ENCODE measurements around the gene PXDC1. TPM values are rescaled to one million over a fixed set of nuclear protein-coding genes. Genes with fewer than 3 reads are reported as not detected.

Gene PXDC1
- total and polyA plus RNA-seq, 4 donors, result 24.1 to 106 (median 77.6) TPM

DNA sequence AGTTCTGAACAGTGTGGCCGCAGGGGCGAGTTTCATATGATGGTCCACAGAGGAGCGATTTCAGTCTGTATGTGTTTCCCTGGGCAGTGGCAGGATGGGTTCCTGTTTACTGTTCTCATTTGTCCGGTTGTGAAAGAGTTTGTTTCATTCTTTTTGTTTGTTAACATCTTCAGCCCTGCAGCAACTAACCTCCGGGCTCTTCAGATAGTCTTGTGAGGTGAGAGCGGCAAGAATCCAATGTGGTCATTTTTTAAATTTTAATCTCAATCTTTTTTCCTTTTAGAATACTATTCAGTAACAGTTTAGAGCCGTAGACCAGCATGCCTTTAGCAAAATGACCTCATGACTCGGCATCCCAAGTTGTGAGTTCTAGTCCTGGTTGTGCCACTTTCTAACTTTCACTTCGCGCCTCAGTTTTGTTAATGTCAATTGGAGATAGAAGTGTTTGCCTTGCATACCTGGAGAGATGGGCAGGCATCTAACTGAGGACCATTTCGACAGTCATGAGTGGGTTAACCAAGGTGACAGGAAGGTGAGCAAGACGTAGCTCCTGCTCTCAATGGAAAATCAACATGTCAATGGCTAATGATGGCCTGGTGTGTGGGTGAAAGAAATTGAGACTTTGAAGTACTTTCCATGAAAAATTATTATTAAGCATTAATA lies 38.5 kb upstream of the PXDC1 start:
- Histone ChIP-seq H3K27me3 (ENCODE audit: control insufficient read depth in 4 of 4, insufficient read depth in 4 of 4, low read length in 3 of 4) (no peaks in the 10 kb centered on the region), H3K4me1 (ENCODE audit: control insufficient read depth in 4 of 4, insufficient read depth in 4 of 4, low read length in 3 of 4) (peaks cover 5 to 22% (median 15%) of the 10 kb centered on the region in 4 donors), H3K9ac (ENCODE audit: low read depth in 1 of 2, low read length in 2 of 2) (peak overlapping the region; percentile 72 to 92), H3K27ac (ENCODE audit: low read depth in 1 of 2, low read length in 2 of 2) (peak overlapping the region; percentile 99 to 100), H3K4me3 (ENCODE audit: low read depth in 1 of 3, low read length in 3 of 3) (peak overlapping the region in 1 of 3 donors; percentile 20), H3K9me3 (ENCODE audit: control insufficient read depth in 4 of 4, low read length in 3 of 4) (no peaks in the 10 kb centered on the region), H3K36me3 (ENCODE audit: control insufficient read depth in 4 of 4, insufficient read depth in 3 of 4, low read depth in 1 of 4, low read length in 3 of 4) (no peaks in the 10 kb centered on the region)
- no peak for DNase-seq (ENCODE audit: low spot score)
- 54% methylated on average over 12 of the region's 12 CpGs for WGBS
- TF ChIP-seq, protein P1, sequence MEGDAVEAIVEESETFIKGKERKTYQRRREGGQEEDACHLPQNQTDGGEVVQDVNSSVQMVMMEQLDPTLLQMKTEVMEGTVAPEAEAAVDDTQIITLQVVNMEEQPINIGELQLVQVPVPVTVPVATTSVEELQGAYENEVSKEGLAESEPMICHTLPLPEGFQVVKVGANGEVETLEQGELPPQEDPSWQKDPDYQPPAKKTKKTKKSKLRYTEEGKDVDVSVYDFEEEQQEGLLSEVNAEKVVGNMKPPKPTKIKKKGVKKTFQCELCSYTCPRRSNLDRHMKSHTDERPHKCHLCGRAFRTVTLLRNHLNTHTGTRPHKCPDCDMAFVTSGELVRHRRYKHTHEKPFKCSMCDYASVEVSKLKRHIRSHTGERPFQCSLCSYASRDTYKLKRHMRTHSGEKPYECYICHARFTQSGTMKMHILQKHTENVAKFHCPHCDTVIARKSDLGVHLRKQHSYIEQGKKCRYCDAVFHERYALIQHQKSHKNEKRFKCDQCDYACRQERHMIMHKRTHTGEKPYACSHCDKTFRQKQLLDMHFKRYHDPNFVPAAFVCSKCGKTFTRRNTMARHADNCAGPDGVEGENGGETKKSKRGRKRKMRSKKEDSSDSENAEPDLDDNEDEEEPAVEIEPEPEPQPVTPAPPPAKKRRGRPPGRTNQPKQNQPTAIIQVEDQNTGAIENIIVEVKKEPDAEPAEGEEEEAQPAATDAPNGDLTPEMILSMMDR (IDR thresholded peaks at IDR 0.05; ENCODE audit: low read depth, low read length, missing input control), result no peak
- TF ChIP-seq TAF1 (conservative IDR thresholded peaks at IDR 0.05) (peak; percentile 89), FOXA2 (IDR thresholded peaks at IDR 0.05) (peak; percentile 83), RXRA (IDR thresholded peaks at IDR 0.05) (peak in 1 of 2 donors; percentile 73), RAD21 (IDR thresholded peaks at IDR 0.05) (peak; percentile 23 to 56), GABPA (IDR thresholded peaks at IDR 0.05 in 1 of 2, conservative IDR thresholded peaks at IDR 0.05 in 1 of 2) (no peak), JUND (IDR thresholded peaks at IDR 0.05) (peak; percentile 13 to 28), EGR1 (IDR thresholded peaks at IDR 0.05; ENCODE audit: low read depth in 2 of 2) (peak in 1 of 2 donors; percentile 44), SP1 (IDR thresholded peaks at IDR 0.05) (peak; percentile 46), HNF4G (IDR thresholded peaks at IDR 0.05) (peak; percentile 25), NR2F2 (IDR thresholded peaks at IDR 0.05) (no peak), FOXA1 (IDR thresholded peaks at IDR 0.05) (peak; percentile 83), YY1 (IDR thresholded peaks at IDR 0.05) (no peak), HNF4A (conservative IDR thresholded peaks at IDR 0.05) (peak; percentile 68 to 74)
- TF ChIP-seq, protein P2, sequence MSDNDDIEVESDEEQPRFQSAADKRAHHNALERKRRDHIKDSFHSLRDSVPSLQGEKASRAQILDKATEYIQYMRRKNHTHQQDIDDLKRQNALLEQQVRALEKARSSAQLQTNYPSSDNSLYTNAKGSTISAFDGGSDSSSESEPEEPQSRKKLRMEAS (IDR thresholded peaks at IDR 0.05), result peak; percentile 70
- TF ChIP-seq, protein P3, sequence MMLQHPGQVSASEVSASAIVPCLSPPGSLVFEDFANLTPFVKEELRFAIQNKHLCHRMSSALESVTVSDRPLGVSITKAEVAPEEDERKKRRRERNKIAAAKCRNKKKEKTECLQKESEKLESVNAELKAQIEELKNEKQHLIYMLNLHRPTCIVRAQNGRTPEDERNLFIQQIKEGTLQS (IDR thresholded peaks at IDR 0.05), result no peak
- TF ChIP-seq, protein P4, sequence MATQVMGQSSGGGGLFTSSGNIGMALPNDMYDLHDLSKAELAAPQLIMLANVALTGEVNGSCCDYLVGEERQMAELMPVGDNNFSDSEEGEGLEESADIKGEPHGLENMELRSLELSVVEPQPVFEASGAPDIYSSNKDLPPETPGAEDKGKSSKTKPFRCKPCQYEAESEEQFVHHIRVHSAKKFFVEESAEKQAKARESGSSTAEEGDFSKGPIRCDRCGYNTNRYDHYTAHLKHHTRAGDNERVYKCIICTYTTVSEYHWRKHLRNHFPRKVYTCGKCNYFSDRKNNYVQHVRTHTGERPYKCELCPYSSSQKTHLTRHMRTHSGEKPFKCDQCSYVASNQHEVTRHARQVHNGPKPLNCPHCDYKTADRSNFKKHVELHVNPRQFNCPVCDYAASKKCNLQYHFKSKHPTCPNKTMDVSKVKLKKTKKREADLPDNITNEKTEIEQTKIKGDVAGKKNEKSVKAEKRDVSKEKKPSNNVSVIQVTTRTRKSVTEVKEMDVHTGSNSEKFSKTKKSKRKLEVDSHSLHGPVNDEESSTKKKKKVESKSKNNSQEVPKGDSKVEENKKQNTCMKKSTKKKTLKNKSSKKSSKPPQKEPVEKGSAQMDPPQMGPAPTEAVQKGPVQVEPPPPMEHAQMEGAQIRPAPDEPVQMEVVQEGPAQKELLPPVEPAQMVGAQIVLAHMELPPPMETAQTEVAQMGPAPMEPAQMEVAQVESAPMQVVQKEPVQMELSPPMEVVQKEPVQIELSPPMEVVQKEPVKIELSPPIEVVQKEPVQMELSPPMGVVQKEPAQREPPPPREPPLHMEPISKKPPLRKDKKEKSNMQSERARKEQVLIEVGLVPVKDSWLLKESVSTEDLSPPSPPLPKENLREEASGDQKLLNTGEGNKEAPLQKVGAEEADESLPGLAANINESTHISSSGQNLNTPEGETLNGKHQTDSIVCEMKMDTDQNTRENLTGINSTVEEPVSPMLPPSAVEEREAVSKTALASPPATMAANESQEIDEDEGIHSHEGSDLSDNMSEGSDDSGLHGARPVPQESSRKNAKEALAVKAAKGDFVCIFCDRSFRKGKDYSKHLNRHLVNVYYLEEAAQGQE (IDR thresholded peaks at IDR 0.05), result peak; percentile 76
- TF ChIP-seq, protein P5, sequence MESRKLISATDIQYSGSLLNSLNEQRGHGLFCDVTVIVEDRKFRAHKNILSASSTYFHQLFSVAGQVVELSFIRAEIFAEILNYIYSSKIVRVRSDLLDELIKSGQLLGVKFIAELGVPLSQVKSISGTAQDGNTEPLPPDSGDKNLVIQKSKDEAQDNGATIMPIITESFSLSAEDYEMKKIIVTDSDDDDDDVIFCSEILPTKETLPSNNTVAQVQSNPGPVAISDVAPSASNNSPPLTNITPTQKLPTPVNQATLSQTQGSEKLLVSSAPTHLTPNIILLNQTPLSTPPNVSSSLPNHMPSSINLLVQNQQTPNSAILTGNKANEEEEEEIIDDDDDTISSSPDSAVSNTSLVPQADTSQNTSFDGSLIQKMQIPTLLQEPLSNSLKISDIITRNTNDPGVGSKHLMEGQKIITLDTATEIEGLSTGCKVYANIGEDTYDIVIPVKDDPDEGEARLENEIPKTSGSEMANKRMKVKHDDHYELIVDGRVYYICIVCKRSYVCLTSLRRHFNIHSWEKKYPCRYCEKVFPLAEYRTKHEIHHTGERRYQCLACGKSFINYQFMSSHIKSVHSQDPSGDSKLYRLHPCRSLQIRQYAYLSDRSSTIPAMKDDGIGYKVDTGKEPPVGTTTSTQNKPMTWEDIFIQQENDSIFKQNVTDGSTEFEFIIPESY (IDR thresholded peaks at IDR 0.05), result peak; percentile 42

Data from liver (tissue), 9 donors.